Loucy (cell line): ENCODE measurements around the gene ADAD2.

ENCODE experiments used
- H2AFZ ChIP-seq: fragments of 200-600 bp; sonication (generic); 2 replicates; pipeline ENCODE4 v1.6.0; 2016; ENCODE audit warnings: antibody characterized with exemption, mild to moderate bottlenecking, low read length, moderate library complexity
- H3F3A ChIP-seq: fragments of 200-600 bp; 2 replicates; pipeline ENCODE4 v1.6.0; 2016; ENCODE audit warnings: antibody characterized with exemption, low read depth, mild to moderate bottlenecking
- H3K27me3 ChIP-seq: fragments of 200-600 bp; sonication (generic); 2 replicates; pipeline ENCODE4 v1.6.1; 2014; ENCODE audit warnings: low read length, mild to moderate bottlenecking; ENCODE audit not compliant: insufficient read depth, poor library complexity, severe bottlenecking
- H3K36me3 ChIP-seq: fragments of 200-600 bp; sonication (generic); 2 replicates; pipeline ENCODE4 v1.6.1; 2016; ENCODE audit warnings: low read length; ENCODE audit not compliant: insufficient read depth
- H3K4me1 ChIP-seq: fragments of 200-600 bp; sonication (generic); 2 replicates; pipeline ENCODE4 v1.5.1; 2014; ENCODE audit warnings: low read length, mild to moderate bottlenecking; ENCODE audit not compliant: insufficient read depth, poor library complexity, severe bottlenecking
- H3K4me2 ChIP-seq: fragments of 200-600 bp; sonication (generic); 2 replicates; pipeline ENCODE4 v1.6.0; 2014; ENCODE audit warnings: antibody characterized with exemption, low read length, low read depth, mild to moderate bottlenecking; ENCODE audit not compliant: poor library complexity, severe bottlenecking
- H3K4me3 ChIP-seq: fragments of 200-600 bp; sonication (generic); 2 replicates; pipeline ENCODE4 v1.5.1; 2014; ENCODE audit warnings: low read length, mild to moderate bottlenecking, mixed read lengths; ENCODE audit not compliant: poor library complexity, severe bottlenecking
- H3K79me2 ChIP-seq: fragments of 200-600 bp; sonication (generic); 2 replicates; pipeline ENCODE4 v1.6.1; 2014; ENCODE audit warnings: low read length; ENCODE audit not compliant: insufficient read depth
- H3K9ac ChIP-seq: fragments of 200-600 bp; sonication (generic); 2 replicates; pipeline ENCODE4 v1.6.0; 2014; ENCODE audit warnings: mild to moderate bottlenecking, low read depth, low read length, moderate library complexity; ENCODE audit not compliant: poor library complexity, severe bottlenecking
- H3K9me2 ChIP-seq: fragments of 200-600 bp; sonication (generic); replicated peaks from 2 replicates; pipeline ENCODE4 v1.6.1; 2016; ENCODE audit warnings: low read depth, low read length, mixed read lengths
- H3K9me3 ChIP-seq: fragments of 200-600 bp; sonication (generic); 2 replicates; pipeline ENCODE4 v1.6.1; 2014; ENCODE audit warnings: mild to moderate bottlenecking, antibody characterized with exemption, low read length, low read depth; ENCODE audit not compliant: insufficient read depth
- H4K20me1 ChIP-seq: fragments of 200-600 bp; sonication (generic); 2 replicates; pipeline ENCODE4 v1.6.0; 2014; ENCODE audit warnings: antibody characterized with exemption, low read length, mild to moderate bottlenecking; ENCODE audit not compliant: insufficient read depth, poor library complexity, severe bottlenecking
- CTCF ChIP-seq: fragments of 200-600 bp; sonication (generic); conservative IDR thresholded peaks from 2 replicates; pipeline ENCODE4 v1.5.1; 2014; ENCODE audit warnings: mild to moderate bottlenecking, antibody characterized with exemption, low read length
- EZH2phosphoT487 ChIP-seq: fragments of 200-600 bp; IDR thresholded peaks from 2 replicates; pipeline ENCODE4 v1.6.1; 2018; ENCODE audit warnings: antibody characterized with exemption, mild to moderate bottlenecking, moderate library complexity, borderline replicate concordance

ADAD2 gene

DNA sequence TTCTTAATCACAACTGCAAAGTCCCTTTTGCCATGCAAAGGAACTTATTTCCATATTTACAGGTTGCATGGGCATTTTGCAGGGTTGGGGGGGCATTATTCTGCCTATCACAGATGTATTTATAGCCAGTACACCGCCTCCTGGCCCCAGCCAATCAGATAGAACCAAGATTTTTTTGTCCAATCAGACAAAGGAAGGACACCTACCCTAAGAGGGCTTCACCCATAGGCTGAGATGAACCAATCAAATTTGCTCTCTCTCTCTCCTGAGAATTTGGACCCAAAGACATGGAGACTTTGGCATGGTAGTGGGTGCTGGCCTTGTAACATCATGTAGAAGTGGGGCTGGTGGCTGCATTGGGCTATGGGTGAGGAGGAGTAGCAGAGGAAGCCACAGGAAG is 52.8 kb downstream of the ADAD2 start:
- H2AFZ ChIP-seq = no peak overlapping the region
- no peak overlapping the region for H3K4me2 ChIP-seq
- H3K36me3 ChIP-seq = no peaks in the 10 kb centered on the region
- no peaks in the 10 kb centered on the region for H3K79me2 ChIP-seq
- no peaks in the 10 kb centered on the region for H3K4me1 ChIP-seq
- H3K9me3 ChIP-seq = no peaks in the 10 kb centered on the region
- H3F3A ChIP-seq = no peaks in the 10 kb centered on the region
- H3K9me2 ChIP-seq = no peaks in the 10 kb centered on the region
- H3K9ac ChIP-seq = no peak overlapping the region
- TF ChIP-seq CTCF (no peak), EZH2phosphoT487 (no peak)
- no peaks in the 10 kb centered on the region for H3K27me3 ChIP-seq
- no peaks in the 10 kb centered on the region for H4K20me1 ChIP-seq
- H3K4me3 ChIP-seq = no peak overlapping the region

GRCh38 chr16:84244728-84245127 is 53.8 kb downstream of the ADAD2 start:
- H4K20me1 ChIP-seq = no peaks in the 10 kb centered on the region

DNA sequence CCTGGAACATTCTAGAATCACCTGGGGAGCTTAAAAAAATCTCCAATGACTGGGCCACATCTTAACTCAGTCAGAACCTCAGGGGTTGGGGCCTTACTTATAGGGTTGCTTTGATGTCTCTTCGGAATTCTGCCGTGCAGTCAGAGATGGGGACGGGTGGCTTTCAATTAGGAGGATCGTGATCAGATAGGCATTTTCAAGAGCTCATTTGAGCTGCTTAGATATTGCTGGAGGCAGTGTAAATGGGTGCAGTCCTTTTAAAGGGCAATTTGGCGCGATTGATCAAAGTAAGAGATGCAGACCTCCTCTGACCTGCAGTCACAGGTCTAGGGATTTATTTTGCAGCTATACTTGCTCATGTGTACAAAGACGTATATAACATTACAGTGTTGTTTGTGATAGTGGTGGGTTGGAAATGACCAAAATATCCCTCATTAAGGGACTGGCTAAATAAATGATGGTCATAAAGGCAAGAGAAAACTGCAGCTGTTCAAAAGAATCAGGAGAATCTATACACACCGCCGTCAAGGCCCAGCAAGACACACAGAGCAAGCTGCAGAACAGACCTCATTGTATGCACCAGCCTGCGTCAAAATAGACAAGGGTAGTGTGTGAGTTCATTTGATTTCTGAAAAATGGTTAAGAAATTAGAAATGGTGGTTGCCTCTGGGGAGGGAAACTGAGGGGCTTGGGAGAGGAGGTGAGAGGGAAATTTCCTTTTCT is 55.2 kb downstream of the ADAD2 start:
- H3K4me2 ChIP-seq = no peak overlapping the region
- no peak overlapping the region for H3K4me3 ChIP-seq
- H3F3A ChIP-seq = no peaks in the 10 kb centered on the region
- no peaks in the 10 kb centered on the region for H3K79me2 ChIP-seq
- no peaks in the 10 kb centered on the region for H3K9me2 ChIP-seq
- H3K27me3 ChIP-seq = no peaks in the 10 kb centered on the region
- H3K4me1 ChIP-seq = no peaks in the 10 kb centered on the region
- no peak overlapping the region for H3K9ac ChIP-seq
- TF ChIP-seq CTCF (no peak), EZH2phosphoT487 (no peak)
- no peaks in the 10 kb centered on the region for H4K20me1 ChIP-seq
- H2AFZ ChIP-seq = no peak overlapping the region
- H3K9me3 ChIP-seq = no peaks in the 10 kb centered on the region
- no peaks in the 10 kb centered on the region for H3K36me3 ChIP-seq

More at GRCh38 chr16:84244728-84245127, 53.8 kb downstream of the ADAD2 start:
- Histone ChIP-seq H3K4me2 (no peak overlapping the region), H2AFZ (no peak overlapping the region), H3K4me3 (no peak overlapping the region), H3K9ac (no peak overlapping the region), H3K36me3 (no peaks in the 10 kb centered on the region), H3K79me2 (no peaks in the 10 kb centered on the region), H3K27me3 (no peaks in the 10 kb centered on the region), H3F3A (no peaks in the 10 kb centered on the region), H3K9me3 (no peaks in the 10 kb centered on the region), H3K9me2 (no peaks in the 10 kb centered on the region), H3K4me1 (no peaks in the 10 kb centered on the region)
- TF ChIP-seq CTCF = no peak
- no peak for TF ChIP-seq EZH2phosphoT487
